ENCODE results near the gene NUP93. TPM values are rescaled to one million over a fixed set of nuclear protein-coding genes. Genes with fewer than 3 reads are reported as not detected.

Gene NUP93
- total and polyA plus RNA-seq, 2 donors (not counting 3 experiments of a cell fraction or from before 2014, with no cell fraction given), result 62.3 to 124 TPM

DNA sequence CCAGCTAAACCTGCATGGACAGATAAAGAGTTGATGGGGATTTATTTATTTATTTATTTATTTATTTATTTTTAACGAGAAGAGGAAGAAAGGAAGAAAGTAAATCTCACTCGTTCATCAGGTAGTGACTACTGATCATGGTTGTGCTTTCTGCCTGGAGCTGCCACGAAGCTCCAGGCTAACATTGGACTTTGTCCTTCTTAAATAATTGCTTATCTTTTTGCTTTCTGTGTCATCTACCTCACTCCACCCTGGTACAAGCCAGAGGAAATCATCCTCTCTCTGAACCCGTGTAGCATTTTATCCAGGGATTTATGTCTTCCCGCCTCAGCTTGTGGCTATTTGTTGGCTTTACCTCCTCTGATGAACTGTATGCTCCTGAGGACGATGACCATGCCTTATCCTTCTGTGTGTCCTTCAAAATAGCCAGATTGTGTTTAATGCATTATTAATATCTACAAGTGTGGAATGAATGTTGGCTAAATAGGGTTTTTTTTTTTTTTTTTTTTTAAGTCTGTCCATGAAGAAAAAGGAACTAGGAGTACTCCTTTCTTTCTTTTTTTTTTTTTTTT, 127.0 kb downstream of the NUP93 start:
- H3K9ac ChIP-seq (replicated peaks; ENCODE audit: extremely low read depth, insufficient read depth, low read length), result no peak overlapping the region
- no TSS peak for BruUV-seq (replicated peaks)
- H3K27ac ChIP-seq (ENCODE audit: insufficient read depth, low read depth, low read length), result no peak overlapping the region
- no peaks in the 10 kb centered on the region for H3K4me1 ChIP-seq (ENCODE audit: control insufficient read depth, extremely low read depth, insufficient read depth, low read length)
- H3K9me3 ChIP-seq (replicated peaks; ENCODE audit: control insufficient read depth, insufficient read depth, low read length), result no peaks in the 10 kb centered on the region
- no peak overlapping the region for H3K4me2 ChIP-seq (ENCODE audit: insufficient read depth, low read length)
- no peak for DNase-seq (ENCODE audit: low read depth, low spot score)
- H4K20me1 ChIP-seq (replicated peaks; ENCODE audit: control insufficient read depth, extremely low read depth, insufficient read depth, low read length), result no peaks in the 10 kb centered on the region
- H2AFZ ChIP-seq (ENCODE audit: low read depth, low read length), result no peak overlapping the region
- H3K9me1 ChIP-seq (replicated peaks; ENCODE audit: control insufficient read depth, extremely low read depth, insufficient read depth, low read length), result no peaks in the 10 kb centered on the region
- H3K4me3 ChIP-seq (replicated peaks in 1 of 3; ENCODE audit: insufficient read depth in 1 of 3, low read depth in 1 of 3, low read length in 3 of 3), result no peak overlapping the region
- H3K79me2 ChIP-seq (ENCODE audit: control insufficient read depth, insufficient read depth, low read length), result no peaks in the 10 kb centered on the region
- TF ChIP-seq FOS (IDR thresholded peaks at IDR 0.05; ENCODE audit: borderline replicate concordance, insufficient read depth, low read length) (no peak), POLR2AphosphoS5 (IDR thresholded peaks at IDR 0.05; ENCODE audit: insufficient read depth, low read depth, low read length) (no peak), EZH2 (IDR thresholded peaks at IDR 0.05; ENCODE audit: borderline replicate concordance, low read depth, low read length, severe bottlenecking) (no peak), POLR2A (IDR thresholded peaks at IDR 0.05; ENCODE audit: low read depth, low read length) (no peak), GATA2 (IDR thresholded peaks at IDR 0.05; ENCODE audit: insufficient read depth, insufficient read length, low read depth, low read length) (no peak), MYC (IDR thresholded peaks at IDR 0.05; ENCODE audit: low read depth, low read length) (no peak), CTCF (IDR thresholded peaks at IDR 0.05; ENCODE audit: extremely low read depth in 1 of 2, insufficient read depth in 1 of 2, low read depth in 1 of 2, low read length in 2 of 2) (no peak), JUN (IDR thresholded peaks at IDR 0.05; ENCODE audit: borderline replicate concordance, insufficient read depth, insufficient read length, low read depth) (no peak), MAX (IDR thresholded peaks at IDR 0.05; ENCODE audit: insufficient read depth, insufficient read length) (no peak)
- ChIA-PET CTCF (interaction anchor here (1.1 to 14.8 kb wide), 2 partner anchors 13 to 61 kb away, joined by 3 to 231 read pairs; no protein-coding TSS in a partner anchor), POLR2A (no interaction called here)
- no peaks in the 10 kb centered on the region for H3K27me3 ChIP-seq (ENCODE audit: control insufficient read depth in 2 of 2, insufficient read depth in 2 of 2, low read length in 2 of 2)
- FAIRE-seq, result no peak
- no peaks in the 10 kb centered on the region for H3K36me3 ChIP-seq (ENCODE audit: control insufficient read depth in 2 of 2, extremely low read depth in 1 of 2, insufficient read depth in 2 of 2, low read length in 2 of 2)
- dilution Hi-C loops (cut with MboI; ENCODE audit: extremely low pct_ligation_motif_present, low sequenced_read_pairs) (no loop called here), intact Hi-C loops (cut with micrococcal nuclease) (no loop called here)
